Measurements from ENCODE around the gene ATP6V0A1. TPM values are rescaled to one million over a fixed set of nuclear protein-coding genes. Genes with fewer than 3 reads are reported as not detected.

ATP6V0A1 gene
- total RNA-seq, 5 donors from 2014 or later (not counting 1 experiment from before 2014, with no cell fraction given), result 11.1 to 18.0 (median 14.9) TPM

- no peaks in the 10 kb centered on the region for H3K9me3 Mint-ChIP-seq
These were observed 61.1 kb downstream of the ATP6V0A1 start for GRCh38 chr17:42519546-42520491.

DNA sequence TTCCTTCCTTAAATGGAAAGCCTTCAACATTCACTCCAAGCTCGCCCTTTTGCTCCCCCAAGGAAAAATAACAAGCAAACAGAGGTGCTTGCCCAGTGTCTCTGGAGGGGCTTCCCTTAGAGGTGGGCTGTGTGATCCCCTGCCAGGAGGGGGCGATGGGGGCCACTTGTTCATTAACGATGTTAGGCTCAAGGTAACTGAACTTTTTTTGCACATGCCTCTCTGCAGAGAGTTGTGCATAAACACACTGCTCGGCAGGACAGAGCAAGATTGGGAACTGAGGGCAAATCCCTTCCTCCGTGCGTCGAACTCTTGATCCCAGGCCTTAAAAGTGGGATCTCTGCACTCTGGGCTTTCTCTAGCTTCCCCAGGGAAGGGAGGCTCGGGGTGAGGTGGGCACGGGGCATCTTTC lies 61.9 kb downstream of the ATP6V0A1 start:
- peaks cover 16% of the 10 kb centered on the region for H3K36me3 Mint-ChIP-seq
- H3K27ac ChIP-seq (ENCODE audit: low read length), result no peak overlapping the region
- H3K27me3 Mint-ChIP-seq, result no peaks in the 10 kb centered on the region
- no peaks in the 10 kb centered on the region for H3K9me3 ChIP-seq
- H3K4me1 ChIP-seq (ENCODE audit: control insufficient read depth in 1 of 2, extremely low read depth in 1 of 2, insufficient read depth in 2 of 2, low read length in 2 of 2), result peaks cover 2 to 13% of the 10 kb centered on the region in 2 experiments
- ATAC-seq (replicated peaks in 1 of 4) (no peak), DNase-seq (peak in 11 of 35 experiments; percentile 24 to 45 (median 30))
- 78% methylated on average over 6 of the region's 9 CpGs for WGBS (ENCODE audit: insufficient coverage)
- ChIA-PET POLR2A (interaction anchor here in 1 of 2 donors (0.7 kb wide), 1 partner anchor 55 kb away, joined by 5 read pairs; no protein-coding TSS in a partner anchor), CTCF (interaction anchor here (0.7 to 2.0 kb wide), 4 partner anchors 10 to 84 kb away, joined by 3 to 7 read pairs (median 4); no protein-coding TSS in a partner anchor)
- H3K4me3 ChIP-seq (ENCODE audit: control insufficient read depth in 1 of 2, extremely low read depth in 1 of 2, low read length in 1 of 2), result no peak overlapping the region
- no peaks in the 10 kb centered on the region for H3K36me3 ChIP-seq (ENCODE audit: control insufficient read depth in 2 of 2, extremely low read depth in 1 of 2, insufficient read depth in 1 of 2, low read length in 1 of 2)
- H3K4me1 Mint-ChIP-seq, result peaks cover 5 to 6% (median 6%) of the 10 kb centered on the region in 3 donors
- no peaks in the 10 kb centered on the region for H3K9me3 Mint-ChIP-seq
- H3K27me3 ChIP-seq (replicated peaks in 1 of 2; ENCODE audit: control insufficient read depth in 2 of 2, extremely low read depth in 1 of 2, insufficient read depth in 2 of 2, low read length in 1 of 2), result peaks cover 0 to 18% of the 10 kb centered on the region in 2 experiments
- no peak overlapping the region for H3K4me3 Mint-ChIP-seq
- no peak overlapping the region for H3K27ac Mint-ChIP-seq

More at GRCh38 chr17:42519546-42520491, 61.1 kb downstream of the ATP6V0A1 start:
- H3K36me3 Mint-ChIP-seq, result peaks cover 16% of the 10 kb centered on the region
- CTCF ChIA-PET, result interaction anchor here (0.9 to 2.0 kb wide), 5 partner anchors 10 to 199 kb away, joined by 3 to 7 read pairs (median 4); no protein-coding TSS in a partner anchor
- Histone ChIP-seq H3K4me1 (ENCODE audit: control insufficient read depth in 1 of 2, extremely low read depth in 1 of 2, insufficient read depth in 2 of 2, low read length in 2 of 2) (peaks cover 2 to 13% of the 10 kb centered on the region in 2 experiments), H3K9me3 (no peaks in the 10 kb centered on the region), H3K27me3 (replicated peaks in 1 of 2; ENCODE audit: control insufficient read depth in 2 of 2, extremely low read depth in 1 of 2, insufficient read depth in 2 of 2, low read length in 1 of 2) (peaks cover 0 to 18% of the 10 kb centered on the region in 2 experiments), H3K36me3 (ENCODE audit: control insufficient read depth in 2 of 2, extremely low read depth in 1 of 2, insufficient read depth in 1 of 2, low read length in 1 of 2) (peaks cover 0 to under 1% of the 10 kb centered on the region in 2 donors), H3K4me3 (ENCODE audit: control insufficient read depth in 1 of 2, extremely low read depth in 1 of 2, low read length in 1 of 2) (no peak overlapping the region), H3K27ac (ENCODE audit: low read length) (no peak overlapping the region)
- no peak overlapping the region for H3K27ac Mint-ChIP-seq
- WGBS (ENCODE audit: insufficient coverage), result 93% methylated on average over 6 of the region's 12 CpGs
- POLR2A ChIA-PET, result interaction anchor here (0.6 to 0.7 kb wide), 3 partner anchors 55 to 85 kb away, joined by 5 to 8 read pairs (median 5); no protein-coding TSS in a partner anchor
- H3K4me1 Mint-ChIP-seq, result peaks cover 5 to 6% (median 6%) of the 10 kb centered on the region in 3 donors
- no peak for DNase-seq
- no peaks in the 10 kb centered on the region for H3K27me3 Mint-ChIP-seq
- no peak overlapping the region for H3K4me3 Mint-ChIP-seq
- ATAC-seq (replicated peaks in 1 of 4), result no peak

DNA sequence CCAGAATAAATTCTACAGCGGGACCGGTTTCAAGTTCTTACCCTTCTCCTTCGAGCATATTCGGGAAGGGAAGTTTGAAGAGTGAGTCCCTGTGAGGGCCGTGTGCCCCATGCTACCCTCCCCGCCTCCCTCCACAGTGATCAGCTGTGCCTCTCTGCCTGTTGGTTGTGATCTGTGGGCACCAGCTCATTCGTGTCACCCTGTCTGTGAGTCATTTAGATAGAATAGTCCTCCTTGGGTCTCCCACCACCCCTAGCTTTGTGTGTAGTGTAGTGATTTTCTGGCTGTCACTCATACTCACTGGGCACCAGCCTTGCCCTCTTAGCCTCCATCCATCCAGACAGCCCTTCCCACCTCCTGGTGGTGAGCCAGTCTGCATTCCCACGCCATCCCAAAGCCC lies 62.4 kb downstream of the ATP6V0A1 start:
- POLR2A ChIA-PET, result interaction anchor here in 1 of 2 donors (0.7 kb wide), 1 partner anchor 56 kb away, joined by 5 read pairs; no protein-coding TSS in a partner anchor
- H3K4me3 ChIP-seq (ENCODE audit: control insufficient read depth in 1 of 2, extremely low read depth in 1 of 2, low read length in 1 of 2), result no peak overlapping the region
- H3K9me3 ChIP-seq, result no peaks in the 10 kb centered on the region
- no CpG with 5 or more reads among the region's 8 CpGs for WGBS (ENCODE audit: insufficient coverage)
- DNase-seq, result no peak
- CTCF ChIA-PET, result interaction anchor here (0.7 to 2.0 kb wide), 3 partner anchors 9 to 84 kb away, joined by 4 to 7 read pairs (median 4); no protein-coding TSS in a partner anchor
- Mint-ChIP-seq H3K4me1 (peaks cover 5 to 6% (median 6%) of the 10 kb centered on the region in 3 donors), H3K9me3 (no peaks in the 10 kb centered on the region), H3K27ac (no peak overlapping the region), H3K27me3 (no peaks in the 10 kb centered on the region), H3K4me3 (no peak overlapping the region), H3K36me3 (peaks cover 16% of the 10 kb centered on the region)
- no peak for ATAC-seq (replicated peaks in 1 of 4)
- H3K36me3 ChIP-seq (ENCODE audit: control insufficient read depth in 2 of 2, extremely low read depth in 1 of 2, insufficient read depth in 1 of 2, low read length in 1 of 2), result no peaks in the 10 kb centered on the region
- peaks cover 2 to 13% of the 10 kb centered on the region in 2 experiments for H3K4me1 ChIP-seq (ENCODE audit: control insufficient read depth in 1 of 2, extremely low read depth in 1 of 2, insufficient read depth in 2 of 2, low read length in 2 of 2)
- H3K27me3 ChIP-seq (replicated peaks in 1 of 2; ENCODE audit: control insufficient read depth in 2 of 2, extremely low read depth in 1 of 2, insufficient read depth in 2 of 2, low read length in 1 of 2), result peaks cover 0 to 19% of the 10 kb centered on the region in 2 experiments
- no peak overlapping the region for H3K27ac ChIP-seq (ENCODE audit: low read length)

GRCh38 chr17:42521666-42522262 lies 63.1 kb downstream of the ATP6V0A1 start:
- peaks cover 5 to 6% (median 6%) of the 10 kb centered on the region in 3 donors for H3K4me1 Mint-ChIP-seq
- H3K27ac Mint-ChIP-seq, result no peak overlapping the region
- ATAC-seq (replicated peaks in 1 of 4), result no peak
- no peaks in the 10 kb centered on the region for H3K9me3 Mint-ChIP-seq
- H3K4me3 Mint-ChIP-seq, result no peak overlapping the region
- DNase-seq, result no peak
- no peaks in the 10 kb centered on the region for H3K27me3 Mint-ChIP-seq
- Histone ChIP-seq H3K27me3 (replicated peaks in 1 of 2; ENCODE audit: control insufficient read depth in 2 of 2, extremely low read depth in 1 of 2, insufficient read depth in 2 of 2, low read length in 1 of 2) (peaks cover 0 to 23% of the 10 kb centered on the region in 2 experiments), H3K36me3 (ENCODE audit: control insufficient read depth in 2 of 2, extremely low read depth in 1 of 2, insufficient read depth in 1 of 2, low read length in 1 of 2) (no peaks in the 10 kb centered on the region), H3K27ac (ENCODE audit: low read length) (no peak overlapping the region), H3K4me3 (ENCODE audit: control insufficient read depth in 1 of 2, extremely low read depth in 1 of 2, low read length in 1 of 2) (no peak overlapping the region), H3K9me3 (no peaks in the 10 kb centered on the region), H3K4me1 (ENCODE audit: control insufficient read depth in 1 of 2, extremely low read depth in 1 of 2, insufficient read depth in 2 of 2, low read length in 2 of 2) (peaks cover 2 to 13% of the 10 kb centered on the region in 2 experiments)
- ChIA-PET POLR2A (no interaction called here), CTCF (interaction anchor here in 1 of 2 donors (2.0 kb wide), 1 partner anchor 8 kb away, joined by 7 read pairs; no protein-coding TSS in a partner anchor)
- peaks cover 16% of the 10 kb centered on the region for H3K36me3 Mint-ChIP-seq
- 98% methylated on average over 9 of the region's 11 CpGs for WGBS (ENCODE audit: insufficient coverage)

GRCh38 chr17:42522263-42522790 lies 63.6 kb downstream of the ATP6V0A1 start:
- no peak overlapping the region for H3K4me3 ChIP-seq (ENCODE audit: control insufficient read depth in 1 of 2, extremely low read depth in 1 of 2, low read length in 1 of 2)
- Mint-ChIP-seq H3K4me3 (no peak overlapping the region), H3K27ac (no peak overlapping the region), H3K27me3 (no peaks in the 10 kb centered on the region), H3K4me1 (peaks cover 8 to 10% (median 9%) of the 10 kb centered on the region in 3 donors), H3K36me3 (peaks cover 16% of the 10 kb centered on the region), H3K9me3 (no peaks in the 10 kb centered on the region)
- no peaks in the 10 kb centered on the region for H3K36me3 ChIP-seq (ENCODE audit: control insufficient read depth in 2 of 2, extremely low read depth in 1 of 2, insufficient read depth in 1 of 2, low read length in 1 of 2)
- H3K27me3 ChIP-seq (replicated peaks in 1 of 2; ENCODE audit: control insufficient read depth in 2 of 2, extremely low read depth in 1 of 2, insufficient read depth in 2 of 2, low read length in 1 of 2), result peaks cover 0 to 23% of the 10 kb centered on the region in 2 experiments
- H3K4me1 ChIP-seq (ENCODE audit: control insufficient read depth in 1 of 2, extremely low read depth in 1 of 2, insufficient read depth in 2 of 2, low read length in 2 of 2), result peaks cover 1 to 15% of the 10 kb centered on the region in 2 experiments
- no peak for DNase-seq
- no peak overlapping the region for H3K27ac ChIP-seq (ENCODE audit: low read length)
- no peak for ATAC-seq (replicated peaks in 1 of 4)
- WGBS (ENCODE audit: insufficient coverage), result 100% methylated on average over 2 of the region's 9 CpGs
- POLR2A ChIA-PET, result no interaction called here
- no peaks in the 10 kb centered on the region for H3K9me3 ChIP-seq
- CTCF ChIA-PET, result no interaction called here

Measured in T-cell (primary cell).